ENCODE data around the gene PCCB. TPM values are rescaled to one million over a fixed set of nuclear protein-coding genes. Genes with fewer than 3 reads are reported as not detected.

The PCCB gene
- total and polyA plus RNA-seq, 2 of the 8 experiments (the other 6 are each of a cell fraction or from before 2014, with no cell fraction given): 56.7 to 84.4 TPM

DNA sequence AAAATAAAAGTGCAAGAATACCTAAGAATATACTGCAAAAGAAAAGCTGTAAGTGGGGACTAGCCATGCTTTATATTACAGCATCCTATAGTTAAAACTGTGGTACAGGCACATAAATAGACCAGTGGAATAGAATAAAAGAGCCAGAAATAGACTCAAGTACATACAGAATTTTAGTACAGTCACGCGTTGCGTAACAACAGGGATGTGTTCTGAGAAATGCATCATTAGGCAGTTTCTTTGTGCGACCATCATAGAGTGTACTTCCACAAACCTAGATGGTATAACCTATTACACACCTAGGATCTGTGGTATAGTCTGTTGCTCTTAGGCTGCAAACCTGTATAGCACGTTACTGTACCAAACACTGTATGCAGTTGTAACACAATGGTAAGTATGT lies 61.8 kb downstream of the PCCB start:
- no peak overlapping the region for H4K8ac ChIP-seq (ENCODE audit: extremely low read depth, insufficient read depth, low read length)
- no peak overlapping the region for H3K4ac ChIP-seq (replicated peaks; ENCODE audit: insufficient read length, low read depth, low read length)
- H3K14ac ChIP-seq (ENCODE audit: insufficient read length): no peak overlapping the region
- H4K20me1 ChIP-seq (replicated peaks in 1 of 2; ENCODE audit: control insufficient read depth in 1 of 2, insufficient read depth in 2 of 2, low read length in 2 of 2): no peaks in the 10 kb centered on the region
- no peak overlapping the region for H3K27ac ChIP-seq (ENCODE audit: low read depth, low read length)
- no peaks in the 10 kb centered on the region; a peak in 1 of 8 replicates for H3K36me3 ChIP-seq (ENCODE audit: control insufficient read depth in 2 of 4, insufficient read depth in 4 of 4, low read length in 3 of 4)
- no peak overlapping the region for H4K5ac ChIP-seq (ENCODE audit: insufficient read length, low read depth, low read length)
- no peak overlapping the region for H3K18ac ChIP-seq (ENCODE audit: extremely low read depth, low read length)
- no peak overlapping the region for H3K4me2 ChIP-seq (ENCODE audit: insufficient read depth in 1 of 2, low read depth in 2 of 2, low read length in 2 of 2)
- H3K79me2 ChIP-seq (ENCODE audit: control insufficient read depth in 1 of 2, insufficient read depth in 2 of 2, low read length in 2 of 2): no peaks in the 10 kb centered on the region
- H3K23me2 ChIP-seq (ENCODE audit: low read depth, low read length): no peaks in the 10 kb centered on the region
- H3K4me1 ChIP-seq (replicated peaks in 1 of 4; ENCODE audit: control insufficient read depth in 3 of 4, insufficient read depth in 4 of 4, low read length in 3 of 4): no peaks in the 10 kb centered on the region
- H2AK5ac ChIP-seq (ENCODE audit: low read depth, low read length): no peak overlapping the region
- TF ChIP-seq CBX5 (IDR thresholded peaks at IDR 0.05; ENCODE audit: low read depth, low read length) (no peak), CEBPB (IDR thresholded peaks at IDR 0.05; ENCODE audit: low read depth, low read length) (0 out of 2 replicates have a peak, but pooled peaks have one; percentile 31)
- H3K9me3 ChIP-seq (ENCODE audit: insufficient read depth in 2 of 2, low read depth in 1 of 2, low read length in 1 of 2): no peaks in the 10 kb centered on the region
- no peaks in the 10 kb centered on the region for H3K27me3 ChIP-seq (replicated peaks in 1 of 4; ENCODE audit: control insufficient read depth in 3 of 4, extremely low read depth in 1 of 4, insufficient read depth in 3 of 4, low read length in 3 of 4)
- 96% methylated on average over 5 of the region's 5 CpGs; no CpG with 5 or more reads in 1 of the 2 experiments for WGBS, 2 experiments (ENCODE audit: extremely low coverage in 1 of 2, insufficient coverage in 1 of 2, insufficient read length in 1 of 2, insufficient replicate concordance in 2 of 2, low coverage in 1 of 2, low lambda C conversion rate in 2 of 2, missing lambda C conversion rate in 1 of 2)
- H2BK5ac ChIP-seq (ENCODE audit: low read depth, low read length): no peak overlapping the region
- no peak overlapping the region for H4K91ac ChIP-seq (replicated peaks; ENCODE audit: insufficient read length, low read length)
- ChIA-PET POLR2A (ENCODE audit: partially characterized antibody) (interaction anchor here (1.6 kb wide), 1 partner anchor 22 kb away, joined by 3 read pairs; no protein-coding TSS in a partner anchor), CTCF (ENCODE audit: partially characterized antibody) (interaction anchor here (0.6 kb wide), 1 partner anchor 1702 kb away, joined by 3 read pairs; no protein-coding TSS in a partner anchor)
- FAIRE-seq: no peak
- H3K4me3 ChIP-seq (ENCODE audit: extremely low read depth in 1 of 4, insufficient read depth in 2 of 4, low read depth in 3 of 4, low read length in 4 of 4): no peak overlapping the region
- H2BK120ac ChIP-seq (replicated peaks; ENCODE audit: low read depth, low read length): no peak overlapping the region
- DNase-seq (ENCODE audit: low read depth in 1 of 2, low spot score in 2 of 2): no peak
- H2BK12ac ChIP-seq (ENCODE audit: low read depth, low read length): no peak overlapping the region
- no peaks in the 10 kb centered on the region; the same call in 1 of the 2 replicates for H3K79me1 ChIP-seq (ENCODE audit: low read depth, low read length)
- no peak overlapping the region for H3K56ac ChIP-seq (replicated peaks; ENCODE audit: insufficient read length, low read depth, low read length)
- no peak overlapping the region for H3K23ac ChIP-seq (ENCODE audit: insufficient read length)
- no peak overlapping the region for H2BK20ac ChIP-seq (ENCODE audit: low read length)
- no peak overlapping the region for H2AFZ ChIP-seq (ENCODE audit: low read length)
- no peak overlapping the region for H3K9ac ChIP-seq (replicated peaks in 1 of 4; ENCODE audit: extremely low read depth in 1 of 4, low read depth in 3 of 4, low read length in 3 of 4)
- no peak overlapping the region for H2BK15ac ChIP-seq (ENCODE audit: low read length)
